HFF-Myc (cell line): ENCODE data around the gene SLC12A3.

Experiments
- DNase-seq: peaks from one replicate; pipeline ENCODE4 v3.0.0-alpha.2; 2011; ENCODE audit warnings: low read depth; ENCODE audit errors: extremely low read depth
- H3K4me3 ChIP-seq: replicated peaks from 2 replicates; pipeline ENCODE4 v1.5.1; 2011; ENCODE audit warnings: low read depth, mild to moderate bottlenecking, control low read depth, low read length
- CTCF ChIP-seq: IDR thresholded peaks from 2 replicates; pipeline ENCODE4 v1.5.1; 2012; ENCODE audit warnings: mild to moderate bottlenecking, low read depth, low read length, control low read depth; ENCODE audit errors: missing control alignments

Gene SLC12A3

GRCh38 chr16:56860226-56861020 is 4.6 kb upstream of the SLC12A3 start:
- no peak for TF ChIP-seq CTCF
- no peak overlapping the region for H3K4me3 ChIP-seq
- no peak for DNase-seq

DNA sequence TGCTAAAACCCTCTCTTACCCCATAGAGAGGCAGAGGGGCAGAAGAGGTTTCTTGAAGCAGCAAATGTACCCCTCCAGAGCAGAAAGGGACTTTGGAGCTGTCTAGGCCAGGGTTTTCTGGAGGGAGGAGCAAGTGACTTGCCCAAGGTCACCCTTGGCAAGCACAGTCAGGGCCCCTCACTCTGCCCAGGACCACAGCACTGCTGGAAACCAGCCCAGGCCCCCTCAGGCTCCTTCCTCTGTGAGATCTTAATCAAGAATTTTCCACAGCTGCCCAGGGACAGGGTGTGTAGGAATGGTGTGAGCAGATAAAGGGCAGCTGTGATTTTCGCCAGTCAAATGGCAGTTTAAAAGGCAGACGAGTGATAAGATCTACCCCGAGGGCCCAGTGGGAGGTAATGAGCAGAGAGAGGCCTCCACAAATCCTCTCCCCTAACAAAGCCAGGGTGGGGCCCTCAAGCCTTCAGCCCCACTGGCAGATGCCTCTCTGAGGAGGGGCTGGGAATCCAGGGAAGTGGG is 3.9 kb upstream of the SLC12A3 start:
- no peak overlapping the region for H3K4me3 ChIP-seq
- TF ChIP-seq CTCF: no peak

DNA sequence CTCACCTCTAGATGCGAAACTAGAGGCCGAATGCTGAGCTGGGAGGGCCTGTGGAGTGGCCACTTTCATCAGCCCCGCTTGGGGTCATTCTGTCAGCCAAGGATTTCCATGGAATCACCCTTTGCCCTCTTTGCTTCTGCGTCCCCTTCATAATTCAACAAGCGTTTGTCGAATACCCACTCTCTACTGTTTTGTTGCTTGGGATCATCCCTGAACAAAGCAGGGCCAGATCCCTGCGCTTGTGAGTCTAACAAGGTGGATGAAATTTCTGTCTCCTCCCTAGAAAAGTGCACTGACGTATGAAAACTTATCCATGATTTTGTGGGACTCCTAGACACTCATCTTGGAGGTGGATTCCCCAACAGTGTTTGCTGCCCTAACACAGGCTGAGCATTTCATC is 3.3 kb upstream of the SLC12A3 start:
- TF ChIP-seq CTCF: no peak
- H3K4me3 ChIP-seq: no peak overlapping the region
- DNase-seq: no peak

More for the DNA sequence above, 3.9 kb upstream of the SLC12A3 start:
- DNase-seq: no peak

DNA sequence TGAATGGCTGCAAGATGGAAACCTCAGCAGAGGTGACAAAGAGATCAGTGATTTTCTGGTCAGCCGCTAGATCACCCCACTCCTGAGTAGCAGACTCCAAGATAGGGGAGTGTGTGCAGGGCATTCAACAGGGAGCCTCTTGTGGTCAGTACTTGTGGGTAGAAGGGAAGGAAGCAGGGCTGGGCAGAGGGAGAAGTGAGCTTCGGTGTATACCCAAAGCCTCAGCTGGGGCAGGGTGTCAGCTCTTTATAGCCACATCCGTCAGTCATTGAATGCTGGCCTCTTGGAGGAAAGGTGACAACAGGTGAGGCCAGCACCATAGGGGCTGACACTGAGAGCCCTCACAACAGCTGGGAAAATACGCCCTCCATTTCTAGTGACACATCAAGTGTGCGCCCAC is 2.2 kb upstream of the SLC12A3 start:
- no peak overlapping the region for H3K4me3 ChIP-seq
- TF ChIP-seq CTCF: no peak
- DNase-seq: no peak

DNA sequence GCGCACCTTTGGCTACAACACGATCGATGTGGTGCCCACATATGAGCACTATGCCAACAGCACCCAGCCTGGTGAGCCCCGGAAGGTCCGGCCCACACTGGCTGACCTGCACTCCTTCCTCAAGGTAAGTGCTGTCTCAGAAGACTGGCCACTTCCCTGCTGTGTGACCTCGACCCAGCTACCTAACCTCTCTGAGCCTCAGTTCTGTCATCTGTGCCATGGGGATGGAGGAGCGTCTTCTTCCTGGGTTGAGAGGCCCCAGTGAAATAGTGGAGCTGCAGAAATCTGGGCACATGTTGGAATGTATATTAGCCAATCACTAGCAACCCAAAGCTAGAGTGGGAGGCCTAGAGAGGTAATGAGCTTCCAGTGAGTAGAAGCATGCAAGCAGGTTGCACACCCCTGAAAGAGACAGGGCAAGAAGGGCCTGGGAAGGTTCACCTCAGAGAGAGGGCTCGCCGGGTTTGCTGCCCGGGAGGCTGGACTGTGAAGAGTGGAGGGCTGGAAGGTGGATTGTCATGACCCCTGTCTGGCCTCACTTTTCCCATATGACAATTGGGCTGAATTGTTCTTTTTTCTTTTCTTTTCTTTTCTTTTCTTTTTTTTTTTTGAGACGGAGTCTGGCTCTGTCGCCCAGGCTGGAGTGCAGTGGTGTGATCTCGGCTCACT is 521 bp downstream of the SLC12A3 start:
- DNase-seq: no peak
- TF ChIP-seq CTCF: no peak
- H3K4me3 ChIP-seq: no peak overlapping the region

DNA sequence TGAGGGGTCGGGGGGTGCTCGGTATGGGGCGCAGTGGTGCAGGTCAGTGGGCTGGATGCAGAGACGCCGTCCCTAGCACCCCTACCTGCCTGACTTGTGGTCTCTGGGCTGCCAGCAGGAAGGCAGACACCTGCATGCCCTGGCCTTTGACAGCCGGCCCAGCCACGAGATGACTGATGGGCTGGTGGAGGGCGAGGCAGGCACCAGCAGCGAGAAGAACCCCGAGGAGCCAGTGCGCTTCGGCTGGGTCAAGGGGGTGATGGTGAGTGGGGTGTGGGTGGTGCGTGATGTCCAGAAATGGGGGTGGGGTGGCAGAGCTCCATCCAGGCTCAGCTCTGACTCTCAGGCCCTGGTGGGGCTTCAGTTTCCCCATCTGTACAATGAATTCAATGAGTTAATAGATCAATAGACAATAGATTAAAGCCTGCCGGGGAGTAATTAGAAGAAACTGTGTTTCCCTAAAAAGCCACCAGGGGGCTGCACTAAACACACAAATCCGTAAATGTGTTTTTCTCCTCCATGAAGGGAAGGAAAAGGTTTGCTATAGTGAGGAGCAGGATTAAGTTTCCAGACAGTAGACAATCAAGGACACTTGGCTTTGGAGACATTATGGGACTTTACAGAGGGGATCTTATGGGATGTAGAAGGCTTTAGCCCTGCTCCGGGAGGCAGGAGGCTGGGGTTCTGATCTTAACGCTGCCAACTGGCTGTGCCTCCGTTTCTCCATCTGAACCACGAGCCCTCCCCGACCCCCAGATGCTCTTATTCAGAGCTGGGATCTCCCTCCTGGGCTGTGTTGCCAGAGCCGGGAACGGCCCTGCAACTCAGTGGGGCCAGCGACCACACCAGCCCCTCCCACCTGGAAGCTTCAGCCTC is 2.2 kb downstream of the SLC12A3 start:
- TF ChIP-seq CTCF: peak; percentile 70
- DNase-seq: peak; percentile 39

More for the DNA sequence above, 2.2 kb downstream of the SLC12A3 start:
- H3K4me3 ChIP-seq: no peak overlapping the region
